Measurements from ENCODE around the gene EVX2. TPM values are rescaled to one million over a fixed set of nuclear protein-coding genes. Genes with fewer than 3 reads are reported as not detected.

EVX2 gene
- polyA plus RNA-seq, 1 donor from 2014 or later = not detected

GRCh38 chr2:176125772-176126054 lies 42.0 kb upstream of the EVX2 start:
- H3K27ac ChIP-seq (ENCODE audit: low read length) = no peak overlapping the region

GRCh38 chr2:176124947-176125771 lies 41.4 kb upstream of the EVX2 start:
- no peaks in the 10 kb centered on the region for H3K79me2 ChIP-seq (replicated peaks; ENCODE audit: insufficient read depth, low read length)
- no peak overlapping the region for H3K4me3 ChIP-seq (ENCODE audit: low read length)
- peaks cover 97% of the 10 kb centered on the region for H3K27me3 ChIP-seq (ENCODE audit: insufficient read depth, low read depth, low read length)

More at GRCh38 chr2:176125772-176126054, 42.0 kb upstream of the EVX2 start:
- Histone ChIP-seq H3F3A (ENCODE audit: insufficient read depth, low read length, poor library complexity, severe bottlenecking) (no peaks in the 10 kb centered on the region), H3K9ac (ENCODE audit: low read length) (no peak overlapping the region), H2AFZ (ENCODE audit: low read depth, low read length) (no peak overlapping the region), H3K36me3 (ENCODE audit: insufficient read depth, low read length) (no peaks in the 10 kb centered on the region), H3K9me3 (ENCODE audit: low read length) (no peaks in the 10 kb centered on the region), H3K9me2 (ENCODE audit: insufficient read depth, low read length) (no peaks in the 10 kb centered on the region), H3K4me3 (ENCODE audit: low read length) (no peak overlapping the region), H3K4me2 (ENCODE audit: low read length) (no peak overlapping the region), H4K20me1 (ENCODE audit: insufficient read depth) (no peaks in the 10 kb centered on the region), H3K79me2 (replicated peaks; ENCODE audit: insufficient read depth, low read length) (no peaks in the 10 kb centered on the region), H3K27me3 (ENCODE audit: insufficient read depth, low read depth, low read length) (peaks cover 97% of the 10 kb centered on the region)
- TF ChIP-seq SMC3 (conservative IDR thresholded peaks at IDR 0.05; ENCODE audit: poor library complexity) (no peak), POLR2AphosphoS5 (IDR thresholded peaks at IDR 0.05) (no peak), REST (IDR thresholded peaks at IDR 0.05; ENCODE audit: borderline replicate concordance) (no peak), EP300 (conservative IDR thresholded peaks at IDR 0.05; ENCODE audit: poor library complexity, severe bottlenecking) (no peak)

More at GRCh38 chr2:176124947-176125771, 41.4 kb upstream of the EVX2 start:
- Histone ChIP-seq H3K9me2 (ENCODE audit: insufficient read depth, low read length) (no peaks in the 10 kb centered on the region), H3K36me3 (ENCODE audit: insufficient read depth, low read length) (no peaks in the 10 kb centered on the region), H3K27ac (ENCODE audit: low read length) (no peak overlapping the region), H2AFZ (ENCODE audit: low read depth, low read length) (no peak overlapping the region), H3F3A (ENCODE audit: insufficient read depth, low read length, poor library complexity, severe bottlenecking) (no peaks in the 10 kb centered on the region), H3K9ac (ENCODE audit: low read length) (no peak overlapping the region), H3K4me2 (ENCODE audit: low read length) (no peak overlapping the region), H4K20me1 (ENCODE audit: insufficient read depth) (no peaks in the 10 kb centered on the region), H3K9me3 (ENCODE audit: low read length) (no peaks in the 10 kb centered on the region)
- TF ChIP-seq CTCF (IDR thresholded peaks at IDR 0.05; ENCODE audit: poor library complexity, severe bottlenecking) = no peak
- no peak for TF ChIP-seq RAD21 (conservative IDR thresholded peaks at IDR 0.05)
- TF ChIP-seq POLR2AphosphoS5 (IDR thresholded peaks at IDR 0.05) = no peak
- TF ChIP-seq MXI1 (conservative IDR thresholded peaks at IDR 0.05; ENCODE audit: poor library complexity, severe bottlenecking) = no peak
- no peak for TF ChIP-seq REST (IDR thresholded peaks at IDR 0.05; ENCODE audit: borderline replicate concordance)
- TF ChIP-seq EP300 (conservative IDR thresholded peaks at IDR 0.05; ENCODE audit: poor library complexity, severe bottlenecking) = no peak
- TF ChIP-seq TAF1 (IDR thresholded peaks at IDR 0.05; ENCODE audit: low read depth) = no peak
- TF ChIP-seq EZH2 (IDR thresholded peaks at IDR 0.05; ENCODE audit: borderline replicate concordance, insufficient read depth, low read length, poor library complexity, severe bottlenecking) = no peak
- TF ChIP-seq SMC3 (conservative IDR thresholded peaks at IDR 0.05; ENCODE audit: poor library complexity) = no peak
